Measurements from ENCODE around the gene DGUOK. TPM values are rescaled to one million over a fixed set of nuclear protein-coding genes. Genes with fewer than 3 reads are reported as not detected.
"Not testable (repeated sequence)": the region's sequence is repeated elsewhere in the genome, so short reads cannot be mapped to it uniquely, and the experiment has no call there.

Gene DGUOK
- polyA plus RNA-seq, 4 donors: 63.7 to 71.8 (median 71.2) TPM

- no peak for DNase-seq (ENCODE audit: low read depth in 4 of 4, low spot score in 3 of 4)
These were observed 7.0 kb upstream of the DGUOK start for GRCh38 chr2:73919596-73920228.

- DNase-seq (ENCODE audit: low read depth in 4 of 4, low spot score in 3 of 4): no peak
These were observed 5.8 kb upstream of the DGUOK start for GRCh38 chr2:73920577-73921545.

- DNase-seq (ENCODE audit: low read depth in 4 of 4, low spot score in 3 of 4): no peak
These were observed 5.1 kb upstream of the DGUOK start for GRCh38 chr2:73921581-73921980.

- DNase-seq (ENCODE audit: low read depth in 4 of 4, low spot score in 3 of 4): no peak
These were observed 4.0 kb upstream of the DGUOK start for GRCh38 chr2:73922681-73923080.

GRCh38 chr2:73925033-73925704 is 1.5 kb upstream of the DGUOK start:
- no peak for DNase-seq (ENCODE audit: low read depth in 4 of 4, low spot score in 3 of 4)

GRCh38 chr2:73925853-73926492 is 707 bp upstream of the DGUOK start:
- DNase-seq (ENCODE audit: low read depth in 4 of 4, low spot score in 3 of 4): no peak

GRCh38 chr2:73927344-73927743 is 664 bp downstream of the DGUOK start:
- no peak for DNase-seq (ENCODE audit: low read depth in 4 of 4, low spot score in 3 of 4)

GRCh38 chr2:73928963-73929347 is 2.3 kb downstream of the DGUOK start:
- DNase-seq (ENCODE audit: low read depth in 4 of 4, low spot score in 3 of 4): no peak

GRCh38 chr2:73930386-73930785 is 3.7 kb downstream of the DGUOK start:
- DNase-seq (ENCODE audit: low read depth in 4 of 4, low spot score in 3 of 4): no peak

GRCh38 chr2:73931531-73932500 is 5.1 kb downstream of the DGUOK start:
- no peak for DNase-seq (ENCODE audit: low read depth in 4 of 4, low spot score in 3 of 4)

GRCh38 chr2:73933194-73933593 is 6.5 kb downstream of the DGUOK start:
- no peak for DNase-seq (ENCODE audit: low read depth in 4 of 4, low spot score in 3 of 4)

- DNase-seq (ENCODE audit: low read depth in 4 of 4, low spot score in 3 of 4): no peak
These were observed 9.0 kb downstream of the DGUOK start for GRCh38 chr2:73935641-73936040.

- DNase-seq (ENCODE audit: low read depth in 4 of 4, low spot score in 3 of 4): no peak
These were observed 10.6 kb downstream of the DGUOK start for GRCh38 chr2:73937103-73937885.

GRCh38 chr2:73937899-73938298 is 11.2 kb downstream of the DGUOK start:
- no peak for DNase-seq (ENCODE audit: low read depth in 4 of 4, low spot score in 3 of 4)

GRCh38 chr2:73938718-73939352 is 12.2 kb downstream of the DGUOK start:
- no peak for DNase-seq (ENCODE audit: low read depth in 4 of 4, low spot score in 3 of 4)

- DNase-seq (ENCODE audit: low read depth in 4 of 4, low spot score in 3 of 4): no peak
These were observed 12.7 kb downstream of the DGUOK start for GRCh38 chr2:73939419-73939818.

GRCh38 chr2:73940066-73940465 is 13.4 kb downstream of the DGUOK start:
- not testable (repeated sequence) for DNase-seq (ENCODE audit: low read depth in 4 of 4, low spot score in 3 of 4)

GRCh38 chr2:73942664-73943063 is 16.0 kb downstream of the DGUOK start:
- DNase-seq (ENCODE audit: low read depth in 4 of 4, low spot score in 3 of 4): no peak
